SH-SY5Y (cell line): Measurements from ENCODE around the gene CD22.

Experiments
- GATA2 ChIP-seq: IDR thresholded peaks from 2 replicates; pipeline ENCODE4 v1.6.1; 2011; ENCODE audit warnings: mild to moderate bottlenecking, low read depth, low read length
- GATA3 ChIP-seq: IDR thresholded peaks from 2 replicates; pipeline ENCODE4 v1.6.1; 2011; ENCODE audit warnings: low read depth, mild to moderate bottlenecking, low read length, moderate library complexity

CD22 gene

DNA sequence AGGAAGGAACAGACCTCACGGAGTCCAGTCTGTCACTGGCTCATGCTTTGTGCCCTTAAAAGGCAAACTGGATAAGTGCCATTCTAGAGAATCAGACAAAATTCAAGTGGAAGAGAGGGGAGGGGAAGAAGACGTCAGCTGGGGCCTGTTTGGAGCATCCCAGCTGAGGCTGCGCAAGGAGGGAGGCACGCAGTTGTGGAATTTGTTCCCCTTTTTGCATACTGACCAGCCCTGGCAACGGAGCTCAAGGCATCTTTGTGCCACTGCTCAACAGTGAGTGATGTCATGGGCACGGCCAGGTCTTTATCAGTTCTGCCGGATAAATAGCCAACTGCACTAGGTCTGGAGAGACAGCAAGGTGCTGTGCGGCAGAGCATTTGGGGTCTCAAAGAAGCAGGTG lies 41.7 kb downstream of the CD22 start, which contains the start of gene GPR42:
TSS of gene GPR42 (plus strand) at position 347 of the 400 bp plus-strand sequence. CDS start 292 bp downstream, outside the sequence.
- no peak for TF ChIP-seq GATA3
- TF ChIP-seq GATA2, result no peak

DNA sequence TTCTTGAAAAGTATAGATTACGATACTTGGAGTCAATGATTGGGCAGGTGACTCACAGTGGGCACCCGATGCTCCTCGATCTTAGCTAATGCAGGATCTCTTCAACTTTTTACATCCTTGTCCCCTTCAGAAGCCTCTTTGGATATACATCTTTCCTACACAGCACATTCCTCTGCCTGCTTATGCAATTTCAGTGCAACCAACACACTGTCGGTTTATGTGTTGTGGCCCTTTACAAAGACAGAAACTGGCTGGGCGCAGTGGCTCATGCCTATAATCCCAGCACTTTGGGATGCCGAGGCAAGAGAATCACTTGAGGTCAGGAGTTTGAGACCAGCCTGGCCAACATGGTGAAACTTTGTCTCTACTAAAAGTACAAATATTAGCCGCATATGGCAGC lies 44.5 kb downstream of the CD22 start:
- TF ChIP-seq GATA3, result no peak
- TF ChIP-seq GATA2, result no peak

DNA sequence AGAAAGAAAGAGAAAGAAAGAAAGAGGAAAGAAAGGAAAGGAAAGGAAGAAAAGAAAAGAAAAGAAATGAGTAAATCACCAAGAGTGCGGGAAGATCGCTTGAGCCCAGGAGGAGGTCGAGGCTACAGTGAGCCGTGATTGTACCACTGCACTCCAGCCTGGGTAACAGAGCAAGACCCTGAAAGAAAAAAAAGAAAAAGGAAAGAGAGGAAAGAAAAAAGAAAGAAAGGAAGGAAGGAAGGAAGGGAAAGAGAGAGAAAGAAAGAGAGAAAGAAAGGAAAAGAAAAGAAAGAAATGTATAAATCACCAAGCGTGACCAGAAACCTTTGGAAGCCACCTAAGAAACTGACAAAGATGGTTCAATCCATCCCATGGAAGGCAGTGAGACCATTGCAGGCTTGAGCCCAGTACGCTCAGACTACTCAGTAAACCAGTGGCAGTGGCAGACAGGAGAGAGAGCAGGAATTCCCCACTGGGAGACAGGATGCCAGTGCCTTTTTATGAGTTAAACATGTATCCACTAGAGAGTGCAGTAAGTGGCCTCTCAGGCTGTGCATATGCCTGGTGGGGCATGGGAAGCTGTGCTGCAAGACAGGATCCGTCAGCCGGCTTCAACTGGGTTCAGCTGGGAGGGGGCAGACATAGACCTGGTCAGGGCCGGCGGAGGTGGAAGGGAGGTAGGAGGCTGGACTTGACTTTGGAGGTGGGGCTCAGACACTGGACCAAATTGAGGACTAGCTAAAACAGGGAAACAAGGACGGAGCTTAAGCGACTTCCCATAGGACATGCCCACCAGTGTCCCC lies 46.7 kb downstream of the CD22 start:
- TF ChIP-seq GATA3 (no peak), GATA2 (no peak)

DNA sequence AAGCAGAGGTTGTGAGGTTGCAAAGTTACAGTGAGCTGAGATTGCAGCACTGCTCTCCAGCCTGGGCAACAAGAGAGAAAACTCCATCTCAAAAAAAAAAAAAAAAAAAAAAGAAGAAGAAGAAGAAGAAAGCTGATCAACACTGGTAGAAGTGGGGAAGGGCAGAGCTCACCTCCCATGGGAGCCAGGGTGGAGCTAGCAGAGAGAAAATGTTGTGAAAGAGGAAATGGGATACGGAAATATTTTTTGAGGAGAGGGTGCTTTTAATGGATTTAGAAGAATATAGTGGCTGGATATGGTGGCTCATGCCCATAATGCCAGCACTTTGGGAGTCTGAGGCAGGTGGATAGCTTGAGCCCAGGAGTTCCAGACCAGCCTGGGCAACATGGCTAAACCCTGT lies 48.7 kb downstream of the CD22 start:
- TF ChIP-seq GATA3, result no peak
- no peak for TF ChIP-seq GATA2

- TF ChIP-seq GATA2 (no peak), GATA3 (no peak)
Measured at GRCh38 chr19:35378356-35378755, 49.4 kb downstream of the CD22 start.

- TF ChIP-seq GATA3, result no peak
Measured at GRCh38 chr19:35379992-35380391, 51.0 kb downstream of the CD22 start.

- TF ChIP-seq GATA2 (no peak), GATA3 (no peak)
Measured at GRCh38 chr19:35380450-35381124, 51.6 kb downstream of the CD22 start.

DNA sequence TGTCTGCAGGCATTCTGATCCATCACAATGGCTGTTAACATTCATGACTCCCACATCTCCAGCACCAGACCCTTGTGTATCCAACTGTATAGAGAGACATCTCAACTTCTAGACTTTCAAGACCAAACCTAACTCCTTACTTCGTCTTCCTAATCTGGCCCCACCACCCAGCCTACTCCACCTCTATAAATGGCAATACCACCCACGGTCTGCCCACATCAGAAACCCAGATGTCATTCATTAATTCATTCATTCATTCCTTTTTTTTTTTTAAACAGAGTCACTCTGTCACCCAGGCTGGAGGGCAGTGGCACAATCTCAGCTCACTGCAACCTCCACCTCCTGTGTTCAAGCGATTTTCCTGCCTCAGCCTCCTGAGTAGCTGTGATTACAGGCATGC lies 52.3 kb downstream of the CD22 start:
- TF ChIP-seq GATA3 (no peak), GATA2 (no peak)

- no peak for TF ChIP-seq GATA3
- no peak for TF ChIP-seq GATA2
Measured at GRCh38 chr19:35381926-35382325, 52.9 kb downstream of the CD22 start.

GRCh38 chr19:35383536-35383935 lies 54.5 kb downstream of the CD22 start:
- TF ChIP-seq GATA3 (no peak), GATA2 (no peak)

DNA sequence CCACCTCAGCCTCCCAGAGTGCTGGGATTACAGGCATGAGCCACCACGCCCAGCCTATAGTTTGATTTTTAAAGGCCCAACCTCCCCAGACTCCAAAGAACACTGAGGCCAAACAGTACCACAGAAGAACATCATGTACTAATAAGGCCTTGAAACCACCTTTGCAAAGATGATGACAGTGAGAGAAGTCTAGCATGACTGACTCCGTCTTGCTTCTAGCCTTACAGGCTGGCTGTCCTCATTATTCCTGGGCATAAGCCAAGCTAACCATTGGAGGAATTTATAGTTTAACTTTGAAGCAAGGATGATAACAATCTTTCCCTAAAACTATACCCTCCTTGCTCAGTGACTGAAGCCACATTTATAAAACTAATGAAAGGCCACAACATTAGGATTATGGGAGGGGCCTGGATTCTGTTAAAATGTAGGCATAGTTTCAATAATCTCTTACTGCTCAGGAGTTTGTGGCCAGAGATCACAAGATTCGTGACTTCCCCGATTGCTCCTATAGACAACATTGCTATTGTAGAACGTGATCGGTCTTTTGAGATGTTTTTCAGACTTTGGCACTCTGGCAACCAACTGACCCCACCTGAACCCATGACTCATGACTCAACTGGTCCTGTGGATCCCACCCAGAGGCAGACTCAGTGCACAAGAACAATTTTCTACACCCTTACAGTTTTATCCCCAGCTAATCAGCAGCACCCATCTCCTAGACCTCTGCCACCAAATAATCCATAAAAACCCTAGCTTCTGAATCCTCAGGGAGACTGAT lies 59.5 kb downstream of the CD22 start:
- TF ChIP-seq GATA2, result no peak
- TF ChIP-seq GATA3, result no peak

DNA sequence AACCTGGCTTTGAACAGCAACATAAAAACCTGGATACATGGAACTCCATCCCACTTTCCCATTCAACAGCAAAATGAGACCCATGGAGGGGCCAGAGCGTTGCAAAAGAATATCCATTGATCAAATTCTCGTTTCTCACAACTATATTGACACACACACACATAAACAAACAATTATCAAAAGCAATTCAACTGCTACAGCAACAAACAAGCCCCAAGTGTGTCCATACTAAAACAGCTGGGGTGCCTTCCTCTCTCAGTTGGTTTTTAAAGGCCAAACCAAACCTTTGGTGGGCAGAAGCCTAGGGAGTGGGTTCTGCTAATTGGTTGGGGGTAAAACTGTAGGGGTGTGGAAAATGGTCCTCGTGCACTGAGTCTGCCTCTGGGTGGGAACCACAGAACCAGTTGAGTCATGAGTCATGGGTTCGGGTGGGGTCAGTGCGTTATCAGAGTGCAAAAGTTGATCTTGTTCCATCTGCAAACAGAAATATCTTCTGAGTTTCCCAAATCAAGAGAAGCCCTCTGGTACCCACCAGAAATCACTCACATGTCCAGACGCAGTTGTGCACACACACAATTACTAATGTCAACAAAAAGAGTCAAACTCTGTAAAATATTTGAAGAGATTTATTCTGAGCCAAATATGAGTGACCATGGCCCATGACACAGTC lies 60.3 kb downstream of the CD22 start:
- TF ChIP-seq GATA2, result no peak
- no peak for TF ChIP-seq GATA3

DNA sequence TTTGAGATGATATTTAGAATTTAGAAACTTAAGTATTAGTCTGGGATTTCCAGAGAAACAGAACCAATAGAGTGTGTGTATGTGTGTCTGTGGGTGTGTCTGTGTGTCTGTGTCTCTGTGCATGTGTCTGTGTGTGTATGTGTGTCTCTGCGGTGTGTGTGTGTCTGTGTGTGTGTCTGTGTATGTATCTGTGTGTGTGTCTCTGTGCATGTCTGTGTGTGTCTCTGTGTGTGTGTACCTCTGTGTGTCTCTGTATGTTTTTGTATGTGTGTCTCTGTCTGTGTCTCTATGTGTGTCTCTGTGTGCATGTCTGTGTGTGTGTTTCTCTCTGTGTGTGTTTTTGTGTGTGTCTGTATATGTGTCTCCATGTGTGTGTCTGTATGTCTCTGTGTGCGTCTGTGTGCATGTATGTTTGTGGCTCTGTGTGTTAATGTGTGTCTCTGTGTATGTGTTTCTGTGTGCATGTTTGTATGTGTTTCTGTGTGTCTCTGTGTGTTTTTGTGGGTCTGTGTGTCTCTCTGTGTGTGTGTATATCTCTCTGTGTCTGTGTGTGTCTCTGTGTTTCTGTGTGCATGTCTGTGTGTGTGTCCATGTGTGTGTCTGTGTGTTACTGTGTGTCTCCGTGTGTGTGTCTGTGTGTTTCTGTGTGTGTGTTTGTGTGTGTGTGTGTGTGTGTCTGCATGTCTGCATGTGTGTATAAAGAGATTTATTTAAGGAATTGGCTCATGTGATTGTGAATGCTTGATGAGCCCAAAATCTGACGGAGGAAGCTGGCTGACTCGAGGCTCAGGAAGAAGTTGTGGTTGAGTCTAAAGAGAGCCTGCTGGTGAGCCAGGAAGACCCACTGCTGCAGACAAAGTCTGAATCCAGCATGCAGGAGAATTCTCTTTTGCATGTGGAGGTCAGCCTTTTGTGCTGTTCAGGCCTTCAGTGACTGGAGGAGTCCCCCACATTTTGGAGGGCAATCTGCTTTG lies 64.0 kb downstream of the CD22 start:
- no peak for TF ChIP-seq GATA3
